ENCODE measurements around the gene SPEM2. TPM values are rescaled to one million over a fixed set of nuclear protein-coding genes. Genes with fewer than 3 reads are reported as not detected.

Gene SPEM2
- total RNA-seq, 1 donor from 2014 or later = not detected

GRCh38 chr17:7460850-7461660, 35.6 kb downstream of the SPEM2 start:
- Histone ChIP-seq H3K4me3 (ENCODE audit: low read depth, low read length) (no peak overlapping the region), H3K27me3 (ENCODE audit: control insufficient read depth, insufficient read depth, low read length) (no peaks in the 10 kb centered on the region), H3K36me3 (ENCODE audit: control insufficient read depth, insufficient read depth, low read length) (peaks cover 13% of the 10 kb centered on the region)
- DNase-seq (ENCODE audit: low read depth) (no peak), FAIRE-seq (no peak)
- no peak for TF ChIP-seq CTCF (IDR thresholded peaks at IDR 0.05; ENCODE audit: insufficient read depth, low read length, severe bottlenecking)

GRCh38 chr17:7462474-7463371, 37.3 kb downstream of the SPEM2 start:
- H3K27me3 ChIP-seq (ENCODE audit: control insufficient read depth, insufficient read depth, low read length) = no peaks in the 10 kb centered on the region
- peaks cover 21% of the 10 kb centered on the region for H3K36me3 ChIP-seq (ENCODE audit: control insufficient read depth, insufficient read depth, low read length)
- DNase-seq (ENCODE audit: low read depth) (no peak), FAIRE-seq (no peak)
- no peak for TF ChIP-seq CTCF (IDR thresholded peaks at IDR 0.05; ENCODE audit: insufficient read depth, low read length, severe bottlenecking)
- H3K4me3 ChIP-seq (ENCODE audit: low read depth, low read length) = no peak overlapping the region

GRCh38 chr17:7463372-7463846, 38.0 kb downstream of the SPEM2 start:
- Histone ChIP-seq H3K4me3 (ENCODE audit: low read depth, low read length) (no peak overlapping the region), H3K36me3 (ENCODE audit: control insufficient read depth, insufficient read depth, low read length) (peaks cover 21% of the 10 kb centered on the region), H3K27me3 (ENCODE audit: control insufficient read depth, insufficient read depth, low read length) (no peaks in the 10 kb centered on the region)
- no peak for DNase-seq (ENCODE audit: low read depth)
- TF ChIP-seq CTCF (IDR thresholded peaks at IDR 0.05; ENCODE audit: insufficient read depth, low read length, severe bottlenecking) = no peak
- no peak for FAIRE-seq

- Histone ChIP-seq H3K36me3 (ENCODE audit: control insufficient read depth, insufficient read depth, low read length) (peaks cover 21% of the 10 kb centered on the region), H3K27me3 (ENCODE audit: control insufficient read depth, insufficient read depth, low read length) (no peaks in the 10 kb centered on the region), H3K4me3 (ENCODE audit: low read depth, low read length) (no peak overlapping the region)
- no peak for DNase-seq (ENCODE audit: low read depth)
- TF ChIP-seq CTCF (IDR thresholded peaks at IDR 0.05; ENCODE audit: insufficient read depth, low read length, severe bottlenecking) = no peak
- no peak for FAIRE-seq
These were observed 38.7 kb downstream of the SPEM2 start for GRCh38 chr17:7464081-7464480.

GRCh38 chr17:7465597-7466275, 40.3 kb downstream of the SPEM2 start:
- Histone ChIP-seq H3K27me3 (ENCODE audit: control insufficient read depth, insufficient read depth, low read length) (no peaks in the 10 kb centered on the region), H3K36me3 (ENCODE audit: control insufficient read depth, insufficient read depth, low read length) (peaks cover 20% of the 10 kb centered on the region), H3K4me3 (ENCODE audit: low read depth, low read length) (no peak overlapping the region)
- DNase-seq (ENCODE audit: low read depth) = no peak
- no peak for FAIRE-seq
- TF ChIP-seq CTCF (IDR thresholded peaks at IDR 0.05; ENCODE audit: insufficient read depth, low read length, severe bottlenecking) = no peak

All from bronchial epithelial cell (primary cell).